Measurements from ENCODE around the gene CYP2R1.
A peak's percentile ranks its signal among the peaks of the same experiment; 100 is the strongest.

The CYP2R1 gene

DNA sequence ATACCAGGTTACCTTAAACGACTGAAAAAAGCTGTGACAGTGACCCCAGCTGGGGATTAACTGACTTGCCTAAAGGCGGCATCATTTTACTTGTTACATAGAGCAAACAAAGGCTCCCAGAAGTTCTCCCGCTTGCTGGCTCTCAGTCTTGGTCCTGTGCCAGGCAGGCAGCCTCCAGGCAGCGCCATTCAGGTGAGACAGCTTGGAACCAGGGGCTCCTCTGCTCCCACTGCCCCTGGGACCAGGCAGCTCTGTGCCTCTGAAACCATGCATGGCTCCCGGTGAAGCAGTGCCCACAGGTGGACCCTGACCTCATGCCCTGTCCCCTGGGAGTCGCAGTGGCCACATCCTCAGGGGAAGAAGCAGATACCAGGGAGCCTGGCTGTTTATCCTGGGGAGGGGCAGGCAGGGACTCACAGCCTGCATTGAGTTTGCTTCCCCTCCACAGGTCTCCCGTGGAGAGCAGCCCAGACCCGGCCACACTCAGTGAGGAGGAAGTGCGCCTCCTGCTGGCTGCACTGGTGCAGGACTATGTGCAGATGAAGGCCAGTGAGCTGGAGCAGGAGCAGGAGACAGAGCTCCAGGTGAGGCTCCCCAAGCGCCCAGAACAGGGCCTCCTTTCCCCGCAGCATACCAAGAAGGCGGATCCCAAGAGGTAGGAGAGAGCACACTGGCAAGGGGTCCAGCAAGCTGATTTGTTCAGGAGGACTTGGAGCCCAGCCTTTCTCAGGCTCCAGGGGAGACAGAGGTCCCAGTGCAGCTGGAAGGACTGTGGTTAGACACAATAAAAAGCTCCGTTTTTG is 15.6 kb upstream of the CYP2R1 start:
- H3K27ac ChIP-seq, result no peak overlapping the region
- TF ChIP-seq, protein P1, sequence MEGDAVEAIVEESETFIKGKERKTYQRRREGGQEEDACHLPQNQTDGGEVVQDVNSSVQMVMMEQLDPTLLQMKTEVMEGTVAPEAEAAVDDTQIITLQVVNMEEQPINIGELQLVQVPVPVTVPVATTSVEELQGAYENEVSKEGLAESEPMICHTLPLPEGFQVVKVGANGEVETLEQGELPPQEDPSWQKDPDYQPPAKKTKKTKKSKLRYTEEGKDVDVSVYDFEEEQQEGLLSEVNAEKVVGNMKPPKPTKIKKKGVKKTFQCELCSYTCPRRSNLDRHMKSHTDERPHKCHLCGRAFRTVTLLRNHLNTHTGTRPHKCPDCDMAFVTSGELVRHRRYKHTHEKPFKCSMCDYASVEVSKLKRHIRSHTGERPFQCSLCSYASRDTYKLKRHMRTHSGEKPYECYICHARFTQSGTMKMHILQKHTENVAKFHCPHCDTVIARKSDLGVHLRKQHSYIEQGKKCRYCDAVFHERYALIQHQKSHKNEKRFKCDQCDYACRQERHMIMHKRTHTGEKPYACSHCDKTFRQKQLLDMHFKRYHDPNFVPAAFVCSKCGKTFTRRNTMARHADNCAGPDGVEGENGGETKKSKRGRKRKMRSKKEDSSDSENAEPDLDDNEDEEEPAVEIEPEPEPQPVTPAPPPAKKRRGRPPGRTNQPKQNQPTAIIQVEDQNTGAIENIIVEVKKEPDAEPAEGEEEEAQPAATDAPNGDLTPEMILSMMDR (IDR thresholded peaks at IDR 0.05), result peak; percentile 85
- peaks cover 50% of the 10 kb centered on the region for H3K27me3 ChIP-seq
- H3K4me1 ChIP-seq (ENCODE audit: control insufficient read depth in 1 of 2, insufficient read depth in 1 of 2, low read depth in 1 of 2, low read length in 1 of 2), result peaks cover 17 to 22% of the 10 kb centered on the region in 2 experiments
- H3K4me3 ChIP-seq (ENCODE audit: low read depth in 1 of 2, low read length in 1 of 2), result no peak overlapping the region
- H3K36me3 ChIP-seq, result no peaks in the 10 kb centered on the region
- no peaks in the 10 kb centered on the region for H3K9me3 ChIP-seq

DNA sequence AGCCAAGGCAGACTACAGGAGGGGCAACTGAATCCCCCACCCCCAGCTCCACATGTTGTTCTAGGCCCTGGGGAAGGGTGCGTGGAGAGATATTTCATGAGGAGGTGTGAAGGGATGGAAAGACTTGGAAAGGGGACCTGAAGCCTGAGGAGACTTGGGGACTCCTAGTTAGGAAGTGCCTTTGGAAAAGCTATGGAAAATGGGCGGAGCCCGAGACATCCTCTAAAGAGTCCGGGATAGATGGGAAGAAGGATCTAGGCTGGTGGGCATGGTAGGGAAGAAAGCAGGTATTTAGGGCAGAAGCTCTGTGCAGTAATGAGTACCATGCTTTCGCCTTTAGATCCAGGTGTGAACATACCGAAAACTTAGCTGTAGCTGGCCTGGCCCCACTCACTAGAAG is 15.0 kb upstream of the CYP2R1 start:
- H3K4me1 ChIP-seq (ENCODE audit: control insufficient read depth in 1 of 2, insufficient read depth in 1 of 2, low read depth in 1 of 2, low read length in 1 of 2), result peaks cover 17 to 22% of the 10 kb centered on the region in 2 experiments
- no peaks in the 10 kb centered on the region for H3K36me3 ChIP-seq
- no peaks in the 10 kb centered on the region for H3K9me3 ChIP-seq
- no peak overlapping the region for H3K27ac ChIP-seq
- TF ChIP-seq, protein P1 (IDR thresholded peaks at IDR 0.05), result no peak
- peaks cover 44% of the 10 kb centered on the region for H3K27me3 ChIP-seq
- H3K4me3 ChIP-seq (ENCODE audit: low read depth in 1 of 2, low read length in 1 of 2), result no peak overlapping the region

DNA sequence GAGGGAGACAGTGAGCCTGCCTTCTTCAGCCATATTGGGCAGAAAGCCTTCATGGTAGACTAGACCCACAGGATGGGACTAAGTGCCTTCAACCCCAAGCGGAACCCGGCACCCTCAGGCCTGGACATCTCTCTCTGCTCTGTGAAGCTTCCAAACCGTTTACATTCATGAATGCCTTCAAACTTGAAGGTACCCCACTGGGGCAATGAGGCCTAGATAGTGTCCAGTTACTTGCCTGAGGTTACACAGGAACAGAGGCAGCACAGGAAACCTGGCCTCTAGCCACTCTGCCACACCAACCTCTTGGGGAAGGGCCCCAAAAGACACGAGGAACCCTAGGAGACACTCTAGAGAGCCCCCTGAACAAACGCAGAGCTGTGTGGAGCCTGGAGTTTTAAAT is 14.5 kb upstream of the CYP2R1 start:
- H3K4me1 ChIP-seq (ENCODE audit: control insufficient read depth in 1 of 2, insufficient read depth in 1 of 2, low read depth in 1 of 2, low read length in 1 of 2), result peaks cover 17 to 22% of the 10 kb centered on the region in 2 experiments
- TF ChIP-seq, protein P1 (IDR thresholded peaks at IDR 0.05), result no peak

DNA sequence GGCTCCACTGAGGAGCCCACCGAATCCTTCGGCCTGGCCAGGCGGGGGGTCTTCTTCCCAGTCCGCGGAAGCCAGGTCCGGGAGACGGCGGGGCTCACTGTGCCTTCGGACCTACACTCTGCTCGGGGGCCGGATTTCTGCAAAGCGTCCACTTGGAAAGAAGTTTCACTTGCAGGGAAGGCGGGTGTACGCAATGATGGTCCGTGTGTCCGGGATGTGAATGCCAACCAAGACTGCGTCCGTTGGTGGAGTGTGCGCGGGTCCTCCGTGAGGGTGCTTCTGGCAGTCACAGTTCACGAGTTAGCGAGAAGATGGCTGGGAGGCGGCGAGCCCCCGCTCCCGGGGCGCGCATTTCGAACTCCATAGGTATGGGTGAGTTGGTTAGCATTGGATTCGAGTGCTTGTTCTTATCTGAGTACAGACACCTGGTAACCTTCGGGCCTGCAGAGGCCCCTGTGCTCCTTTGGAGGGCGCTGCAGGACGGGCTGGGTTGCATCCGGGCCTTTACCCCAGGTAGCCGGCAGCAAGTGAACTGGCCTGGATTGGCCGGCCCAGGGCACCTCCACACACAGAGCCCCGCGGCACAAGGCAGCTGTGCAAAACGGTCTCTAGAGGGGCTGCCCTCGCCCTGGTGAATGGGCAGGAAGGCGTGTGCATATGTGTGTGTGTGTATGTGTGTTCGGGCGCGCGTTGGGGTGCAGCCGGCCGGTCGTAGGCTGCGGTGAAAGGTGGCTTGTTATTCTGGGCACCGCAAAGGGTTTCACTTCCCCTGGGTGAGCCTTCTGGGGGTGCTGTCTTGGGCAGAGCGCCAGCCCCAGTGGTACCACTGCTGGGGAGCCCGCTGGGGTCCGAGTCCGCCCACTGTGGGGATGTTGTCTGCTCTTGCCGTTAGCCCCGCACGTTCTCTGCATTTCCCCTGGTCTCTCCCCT is 13.3 kb upstream of the CYP2R1 start:
- peak overlapping the region; percentile 74 to 75 for H3K4me3 ChIP-seq (ENCODE audit: low read depth in 1 of 2, low read length in 1 of 2)
- H3K4me1 ChIP-seq (ENCODE audit: control insufficient read depth in 1 of 2, insufficient read depth in 1 of 2, low read depth in 1 of 2, low read length in 1 of 2), result peaks cover 17 to 22% of the 10 kb centered on the region in 2 experiments
- TF ChIP-seq, protein P1 (IDR thresholded peaks at IDR 0.05), result peak; percentile 46
- H3K9me3 ChIP-seq, result no peaks in the 10 kb centered on the region
- H3K27ac ChIP-seq, result no peak overlapping the region
- H3K27me3 ChIP-seq, result peaks cover 29% of the 10 kb centered on the region
- H3K36me3 ChIP-seq, result no peaks in the 10 kb centered on the region

More for the DNA sequence above, 14.5 kb upstream of the CYP2R1 start:
- no peak overlapping the region for H3K4me3 ChIP-seq (ENCODE audit: low read depth in 1 of 2, low read length in 1 of 2)
- no peaks in the 10 kb centered on the region for H3K9me3 ChIP-seq
- H3K36me3 ChIP-seq, result no peaks in the 10 kb centered on the region
- peaks cover 40% of the 10 kb centered on the region for H3K27me3 ChIP-seq
- no peak overlapping the region for H3K27ac ChIP-seq

DNA sequence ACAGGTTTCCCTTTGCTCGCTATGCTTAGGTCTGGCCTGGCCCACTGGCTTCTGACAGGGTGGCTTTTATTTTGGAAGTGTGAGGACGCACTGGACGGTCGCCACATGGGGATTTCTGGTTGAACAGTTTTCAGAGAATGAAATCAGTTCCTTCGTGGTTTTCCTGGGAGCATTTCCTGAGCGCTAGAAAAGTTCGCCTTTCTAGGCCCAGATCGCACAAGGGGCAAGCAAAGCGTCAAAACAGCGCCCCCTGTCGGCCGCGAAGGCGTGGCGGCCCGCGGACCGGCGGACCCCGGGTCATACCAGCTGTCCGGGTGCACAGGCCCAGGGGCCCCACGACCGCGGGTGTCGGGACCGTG is 12.7 kb upstream of the CYP2R1 start:
- Histone ChIP-seq H3K4me3 (ENCODE audit: low read depth in 1 of 2, low read length in 1 of 2) (peak overlapping the region; percentile 74 to 75), H3K4me1 (ENCODE audit: control insufficient read depth in 1 of 2, insufficient read depth in 1 of 2, low read depth in 1 of 2, low read length in 1 of 2) (peaks cover 17 to 22% of the 10 kb centered on the region in 2 experiments), H3K27ac (no peak overlapping the region), H3K36me3 (no peaks in the 10 kb centered on the region), H3K27me3 (peaks cover 22% of the 10 kb centered on the region), H3K9me3 (no peaks in the 10 kb centered on the region)
- TF ChIP-seq, protein P1 (IDR thresholded peaks at IDR 0.05), result peak; percentile 89

Data from neutrophil (primary cell).